ENCODE measurements around the gene G6PC3.

G6PC3 gene

DNA sequence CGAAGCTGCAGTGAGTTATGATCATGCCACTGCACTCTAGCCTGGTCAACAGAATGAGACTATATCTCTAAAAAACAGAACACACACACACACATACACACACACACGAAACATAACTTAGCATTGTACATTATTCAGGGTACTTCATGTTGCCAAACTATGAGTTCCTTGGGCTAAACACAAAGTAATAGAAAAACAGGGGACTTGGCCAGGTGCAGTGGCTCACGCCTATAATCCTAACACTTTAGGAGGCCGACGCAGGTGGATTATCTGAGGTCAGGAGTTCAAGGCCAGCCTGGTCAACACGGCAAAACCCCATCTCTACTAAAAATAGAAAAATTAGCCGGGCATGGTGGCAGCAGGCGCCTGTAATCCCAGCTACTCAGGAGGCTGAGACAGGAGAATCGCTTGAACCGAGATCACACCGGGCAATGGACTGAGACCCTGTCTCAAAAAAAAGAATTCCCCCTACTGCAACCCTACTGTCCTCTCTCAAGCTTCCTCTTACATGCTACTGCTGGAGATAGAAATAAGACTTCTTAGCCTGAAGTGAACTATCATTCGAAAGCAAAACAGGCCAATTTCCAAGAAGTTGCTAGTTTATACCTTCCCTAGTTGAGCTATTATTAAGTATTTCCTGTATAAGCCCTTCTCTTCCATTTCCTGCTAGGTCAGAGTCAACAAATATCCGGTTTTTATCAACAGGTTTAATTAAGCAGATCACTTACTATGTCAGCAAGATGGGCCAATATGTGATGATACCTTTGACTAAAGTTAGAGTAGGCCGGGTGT lies 11.2 kb upstream of the G6PC3 start:
- DNase-seq (ENCODE audit: low read depth in 3 of 3, low spot score in 1 of 3), result no peak

DNA sequence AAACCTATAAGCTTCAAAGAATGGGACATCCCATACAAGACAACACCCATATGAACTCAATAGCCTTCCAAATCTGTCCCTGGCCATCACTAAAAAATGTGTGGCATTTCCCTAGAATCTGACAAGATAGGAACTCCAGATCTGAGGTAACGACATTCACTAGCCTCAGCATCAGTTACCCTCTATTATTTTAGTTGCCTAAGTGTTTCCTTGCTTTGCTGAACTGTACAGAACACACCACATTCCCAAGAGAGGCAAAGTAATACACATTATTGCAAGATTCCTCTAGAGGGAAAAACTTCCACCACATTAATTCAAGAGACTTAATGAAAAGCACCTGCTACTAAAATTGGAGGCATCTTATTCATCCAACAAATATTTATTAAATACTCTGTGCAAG lies 9.1 kb upstream of the G6PC3 start:
- DNase-seq (ENCODE audit: low read depth in 3 of 3, low spot score in 1 of 3), result no peak

DNA sequence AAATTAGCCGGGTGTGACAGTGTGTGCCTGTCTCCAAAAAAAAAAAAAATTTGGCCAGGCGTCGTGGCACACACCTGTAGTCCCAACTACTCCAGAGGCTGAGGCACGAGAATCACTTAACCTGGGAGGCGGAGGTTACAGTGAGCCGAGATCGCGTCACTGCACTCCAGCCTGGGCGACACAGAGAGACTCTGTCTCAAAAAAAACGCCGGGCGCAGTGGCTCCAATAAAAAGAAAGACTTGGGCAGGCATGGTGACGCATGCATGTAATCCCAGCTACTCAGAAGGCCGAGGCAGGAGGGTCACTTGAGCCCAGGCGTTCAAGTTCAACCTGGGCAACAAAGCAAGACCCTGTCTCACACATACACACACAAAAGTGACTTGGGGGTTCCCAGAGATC lies 7.7 kb upstream of the G6PC3 start:
- no peak for DNase-seq (ENCODE audit: low read depth in 3 of 3, low spot score in 1 of 3)

DNA sequence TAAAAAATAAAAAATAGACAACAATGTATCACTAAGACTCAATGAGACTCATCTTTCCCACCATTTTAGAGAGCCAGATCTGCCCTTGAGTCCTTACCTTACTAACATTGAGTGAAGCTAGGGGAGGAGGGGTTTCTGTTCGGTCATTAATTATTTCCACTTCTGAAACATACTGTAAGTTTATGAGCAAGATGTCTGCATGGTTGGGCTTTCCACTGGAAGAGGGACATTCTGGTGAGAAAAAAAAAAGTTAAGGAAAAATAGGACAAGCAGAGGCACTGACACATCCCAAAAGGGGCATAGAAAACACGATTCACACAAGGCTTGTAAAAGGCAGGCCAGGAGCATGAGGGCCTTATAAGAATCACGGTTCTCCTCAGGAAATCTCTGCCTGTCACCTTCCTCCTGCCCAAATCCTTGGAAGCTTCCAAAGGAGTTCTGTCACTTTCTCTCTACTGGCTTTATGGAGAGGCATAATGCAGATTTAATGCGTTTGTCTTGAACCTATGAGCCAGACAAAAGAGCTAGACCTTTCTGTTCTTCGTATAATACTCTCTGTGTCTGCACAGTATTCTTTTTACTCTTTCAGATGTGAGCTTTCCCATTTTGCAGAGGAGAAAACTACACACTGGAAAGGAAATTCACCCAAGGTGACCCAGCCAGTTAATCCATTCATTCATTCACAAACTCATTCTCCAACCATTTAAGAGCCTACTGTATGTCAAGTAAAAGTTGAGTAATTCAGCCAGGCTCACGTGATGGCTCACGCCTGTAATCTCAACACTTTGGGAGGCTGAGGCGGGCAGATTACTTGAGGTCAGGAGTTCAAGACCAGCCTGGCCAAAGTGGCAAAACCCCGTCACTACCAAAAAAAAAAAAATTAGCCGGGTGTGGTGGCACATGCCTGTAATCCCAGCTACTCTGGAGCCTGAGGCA lies 6.6 kb upstream of the G6PC3 start:
- DNase-seq (ENCODE audit: low read depth in 3 of 3, low spot score in 1 of 3), result no peak

DNA sequence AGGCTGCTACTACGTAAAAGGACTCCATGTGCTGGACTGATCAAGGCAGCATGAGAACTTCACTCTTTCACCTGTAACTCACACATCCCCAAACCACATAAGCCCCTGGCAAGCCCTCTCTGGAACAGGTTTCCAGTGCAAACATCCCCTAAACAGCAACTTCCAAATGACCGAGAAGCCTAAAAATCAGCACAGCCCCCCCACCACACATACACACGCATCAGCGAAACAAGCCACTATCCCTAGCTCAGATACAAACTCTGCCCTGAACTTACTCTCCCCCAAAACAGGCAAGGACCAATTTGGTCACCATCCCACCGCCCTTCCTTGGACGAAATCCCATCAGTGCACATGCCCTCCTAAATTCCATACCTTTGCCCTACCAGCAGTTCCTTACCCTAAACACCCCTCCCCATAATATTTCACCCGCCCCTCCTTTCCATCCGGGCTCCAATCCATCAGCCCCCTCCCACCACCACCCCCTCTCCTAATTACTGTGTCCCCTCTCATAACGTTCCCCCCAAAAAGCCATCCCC lies 4.8 kb upstream of the G6PC3 start:
- no peak for DNase-seq (ENCODE audit: low read depth in 3 of 3, low spot score in 1 of 3)

DNA sequence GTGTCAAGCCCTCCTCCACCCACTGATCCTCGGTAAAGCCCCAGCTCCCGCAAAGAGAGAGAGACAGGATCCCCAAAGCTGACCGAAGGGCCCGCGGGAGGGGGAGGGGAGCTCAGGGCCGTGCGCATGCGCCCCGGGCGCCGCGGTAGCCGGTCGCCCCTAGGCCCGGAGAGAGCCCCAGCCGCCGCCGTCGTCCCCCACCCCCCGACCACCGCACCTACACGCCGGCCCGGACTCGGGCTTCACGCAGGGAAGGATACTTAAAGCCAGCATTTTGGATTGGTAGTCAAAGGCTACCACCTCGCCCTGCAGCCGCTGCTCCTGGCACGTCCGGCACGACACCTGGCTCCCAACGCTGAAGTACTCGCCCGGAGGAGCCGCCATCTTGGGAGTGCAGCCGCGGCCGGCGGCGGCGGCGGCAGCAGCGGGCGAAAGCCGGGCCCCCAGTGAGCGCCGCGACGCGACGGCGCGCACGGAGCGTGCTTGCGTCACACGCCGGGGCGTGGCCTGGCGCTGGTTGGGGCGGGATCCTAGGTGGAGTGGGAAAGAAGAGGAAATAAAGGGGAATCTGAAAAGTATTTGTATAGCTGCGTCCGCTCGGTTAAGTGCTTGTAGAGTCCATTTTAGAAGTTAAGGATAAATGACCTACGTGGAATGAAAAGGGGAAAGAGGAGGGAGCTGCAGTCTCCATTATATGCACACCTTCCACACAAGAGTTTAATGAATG lies 4.2 kb upstream of the G6PC3 start, which contains the start of gene LSM12:
LSM12 (minus strand) TSS at position 468 of the 727 bp plus-strand sequence; CDS start at position 384, 84 bp downstream.
- DNase-seq (ENCODE audit: low read depth in 3 of 3, low spot score in 1 of 3), result peak; percentile 56 to 94 (median 72)

DNA sequence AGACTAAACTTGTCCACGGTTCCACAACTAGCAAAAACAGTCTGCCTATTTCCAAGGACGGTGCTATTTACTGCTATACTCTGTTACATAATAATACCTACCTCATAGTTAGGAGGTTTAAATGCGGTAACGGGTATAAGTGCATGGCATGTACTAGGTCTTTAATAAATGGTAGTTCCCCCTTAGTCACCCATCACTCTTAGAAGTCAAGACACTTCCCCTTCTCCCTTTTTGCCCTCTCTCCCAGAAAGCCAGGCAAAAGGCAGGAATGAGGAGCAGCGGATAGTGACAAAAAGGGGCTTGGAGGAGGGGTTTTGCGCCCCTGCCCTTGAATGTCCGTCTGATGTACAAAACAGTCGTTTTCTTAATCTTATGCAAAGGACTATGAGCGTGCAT lies 3.0 kb upstream of the G6PC3 start:
- no peak for DNase-seq (ENCODE audit: low read depth in 3 of 3, low spot score in 1 of 3)

DNA sequence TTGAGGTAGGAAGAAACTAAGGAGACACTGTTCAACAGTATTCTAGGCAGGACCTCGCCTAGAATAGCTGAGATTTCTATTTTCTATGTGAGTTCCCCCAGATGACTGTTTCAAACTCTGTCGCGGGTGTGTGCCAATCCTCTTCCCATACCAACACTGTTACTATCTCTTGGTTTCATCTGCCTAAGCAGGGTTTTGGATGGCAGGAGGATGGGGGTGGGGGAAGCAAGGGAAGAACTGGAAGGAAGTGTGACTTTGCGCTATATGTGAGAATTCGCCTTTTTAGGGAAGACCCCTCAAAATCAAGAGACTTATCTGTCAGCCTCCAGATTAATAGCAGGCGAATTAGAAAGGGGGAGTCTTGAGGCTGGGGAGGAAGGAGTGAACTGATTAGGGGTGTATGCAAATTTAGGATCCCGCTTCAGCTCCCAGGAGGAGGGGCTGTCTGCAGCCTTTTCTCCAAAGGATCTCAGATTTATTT lies 521 bp upstream of the G6PC3 start:
- DNase-seq (ENCODE audit: low read depth in 3 of 3, low spot score in 1 of 3), result no peak

DNA sequence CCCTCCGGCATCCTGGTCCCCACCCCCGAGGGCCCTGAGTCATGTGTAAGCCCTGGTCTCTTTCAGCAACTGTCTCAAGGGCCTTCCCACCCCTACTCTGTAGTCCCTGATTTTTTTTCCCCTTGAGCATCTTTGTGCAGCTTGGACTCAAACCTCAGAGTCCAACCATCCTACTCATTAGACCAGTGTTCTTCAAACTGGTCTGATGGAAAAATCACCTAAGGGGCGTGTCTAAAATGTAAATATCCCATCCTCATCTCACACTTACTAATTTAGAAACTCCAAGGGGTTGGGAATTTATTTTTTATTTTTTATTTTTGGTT lies 624 bp downstream of the G6PC3 start:
- peak in 2 of 3 donors; percentile 17 to 47 for DNase-seq (ENCODE audit: low read depth in 3 of 3, low spot score in 1 of 3)

DNA sequence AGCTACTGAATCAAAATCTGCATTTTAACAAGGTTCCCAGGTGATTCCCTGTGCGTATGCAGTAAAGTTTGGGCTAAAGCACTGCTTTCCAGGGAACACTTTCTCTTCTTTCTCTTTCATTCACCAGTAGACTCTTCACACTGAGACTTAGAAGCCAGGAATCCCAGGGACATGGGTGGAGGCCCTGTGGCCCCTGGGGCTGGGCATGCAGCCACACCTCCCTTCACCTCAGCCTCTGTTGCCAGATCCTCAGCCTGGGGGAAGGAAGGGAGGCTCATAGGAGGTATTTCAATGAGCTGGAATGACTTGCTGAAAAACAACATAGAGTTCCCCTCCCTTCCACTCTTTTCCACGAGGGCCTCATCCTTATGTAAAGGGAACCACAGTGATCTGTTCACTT lies 1.2 kb downstream of the G6PC3 start:
- no peak for DNase-seq (ENCODE audit: low read depth in 3 of 3, low spot score in 1 of 3)

DNA sequence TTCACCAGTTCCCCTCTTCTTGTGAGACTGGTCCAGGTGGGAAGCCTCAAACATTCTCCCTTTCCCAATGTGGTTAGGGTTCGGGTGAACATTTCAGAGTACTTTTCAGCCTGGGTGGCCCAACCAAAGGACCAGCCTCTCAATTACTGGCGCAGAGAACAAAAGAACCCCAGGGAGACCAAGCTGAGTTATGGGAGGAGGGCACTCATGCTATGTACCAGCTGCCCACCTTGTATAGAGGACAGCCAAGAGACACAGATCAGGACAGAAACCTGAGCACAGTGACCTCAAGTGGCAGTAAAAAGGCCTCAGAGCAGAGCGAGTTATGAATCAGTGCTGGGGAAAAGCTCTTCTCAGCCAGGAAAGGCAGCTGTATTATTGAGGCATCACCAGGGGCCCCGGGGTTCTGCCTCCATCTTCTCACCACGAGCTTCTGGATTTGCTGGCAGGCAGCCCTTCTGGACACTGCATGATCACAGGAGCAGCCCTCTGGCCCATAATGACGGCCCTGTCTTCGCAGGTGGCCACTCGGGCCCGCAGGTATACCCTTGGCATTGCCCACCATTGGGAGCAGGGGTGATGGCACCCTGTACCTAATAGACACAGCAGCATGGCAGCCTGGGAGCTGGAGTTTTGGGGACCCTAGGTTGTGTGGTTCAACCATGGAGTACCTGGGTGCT lies 3.8 kb downstream of the G6PC3 start:
- DNase-seq (ENCODE audit: low read depth in 3 of 3, low spot score in 1 of 3), result no peak

DNA sequence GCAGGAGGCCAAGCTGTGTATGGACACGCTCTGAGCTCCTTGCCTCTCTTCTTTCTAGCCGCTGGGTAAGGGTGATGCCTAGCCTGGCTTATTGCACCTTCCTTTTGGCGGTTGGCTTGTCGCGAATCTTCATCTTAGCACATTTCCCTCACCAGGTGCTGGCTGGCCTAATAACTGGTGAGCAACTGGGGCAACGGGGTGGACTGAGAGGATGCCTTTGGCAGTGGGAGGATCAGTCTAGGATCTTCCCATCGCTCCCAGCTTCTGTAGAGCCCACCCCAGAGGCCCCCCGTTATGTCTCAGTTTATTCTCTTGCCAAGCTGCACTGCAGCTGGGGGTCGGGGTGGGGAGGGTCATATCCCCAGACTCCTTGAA lies 4.4 kb downstream of the G6PC3 start:
- no peak for DNase-seq (ENCODE audit: low read depth in 3 of 3, low spot score in 1 of 3)

DNA sequence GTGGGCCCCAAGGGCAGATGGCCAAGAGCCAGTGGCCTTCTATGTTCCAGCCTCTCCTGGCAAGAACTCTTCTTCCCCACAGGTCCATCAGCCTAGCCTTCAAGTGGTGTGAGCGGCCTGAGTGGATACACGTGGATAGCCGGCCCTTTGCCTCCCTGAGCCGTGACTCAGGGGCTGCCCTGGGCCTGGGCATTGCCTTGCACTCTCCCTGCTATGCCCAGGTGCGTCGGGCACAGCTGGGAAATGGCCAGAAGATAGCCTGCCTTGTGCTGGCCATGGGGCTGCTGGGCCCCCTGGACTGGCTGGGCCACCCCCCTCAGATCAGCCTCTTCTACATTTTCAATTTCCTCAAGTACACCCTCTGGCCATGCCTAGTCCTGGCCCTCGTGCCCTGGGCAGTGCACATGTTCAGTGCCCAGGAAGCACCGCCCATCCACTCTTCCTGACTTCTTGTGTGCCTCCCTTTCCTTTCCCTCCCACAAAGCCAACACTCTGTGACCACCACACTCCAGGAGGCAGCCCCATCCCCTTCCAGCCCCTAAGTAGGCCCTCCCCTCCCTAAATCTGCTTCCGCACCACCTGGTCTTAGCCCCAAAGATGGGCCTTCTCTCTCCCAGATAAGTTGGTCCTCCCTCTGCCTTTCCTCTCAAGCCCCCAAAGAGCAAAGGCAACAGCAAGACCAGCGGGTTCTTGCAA lies 5.2 kb downstream of the G6PC3 start:
- DNase-seq (ENCODE audit: low read depth in 3 of 3, low spot score in 1 of 3), result no peak

DNA sequence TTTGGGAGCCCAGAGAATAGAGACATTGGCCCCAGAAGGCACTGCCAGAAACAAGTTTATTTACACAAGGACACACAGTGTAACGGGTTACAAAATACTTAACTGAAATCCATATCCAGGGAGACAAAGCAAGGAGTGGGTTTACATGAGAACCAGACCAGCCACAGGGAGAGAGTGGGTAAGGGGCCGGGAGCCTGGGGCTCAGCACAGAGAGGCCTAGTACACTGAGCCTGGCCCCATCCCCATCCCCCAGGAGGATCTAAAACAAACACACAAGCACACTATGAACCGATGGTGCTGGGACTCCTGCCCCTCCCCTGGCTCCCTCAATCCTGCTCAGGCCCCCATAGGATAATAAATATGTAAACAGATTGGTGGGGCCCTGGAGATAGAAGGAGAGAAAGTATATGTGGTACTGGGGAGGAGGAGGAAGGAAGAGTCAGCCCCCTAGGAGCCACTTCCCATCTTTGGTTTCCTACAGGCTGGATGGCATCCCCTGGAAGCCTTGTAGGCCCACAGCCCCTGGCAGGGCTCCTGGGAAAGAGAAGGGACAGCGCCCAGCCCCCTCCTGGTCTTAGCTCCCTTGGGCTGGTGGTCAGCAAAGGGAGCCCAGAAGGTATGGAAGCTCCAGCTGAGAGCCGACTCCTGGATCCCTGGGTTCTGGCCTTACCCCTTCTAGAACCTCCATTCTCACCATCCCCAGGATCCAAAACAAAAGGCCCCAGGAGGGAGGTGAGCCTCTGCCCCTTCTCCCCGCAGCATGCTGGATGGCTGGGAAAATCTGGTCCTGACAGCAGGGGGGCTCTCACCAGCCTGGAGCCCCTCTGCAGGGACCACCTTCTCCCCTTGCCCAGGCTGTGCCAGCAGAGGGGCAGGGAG lies 6.4 kb downstream of the G6PC3 start:
- DNase-seq (ENCODE audit: low read depth in 3 of 3, low spot score in 1 of 3), result no peak

DNA sequence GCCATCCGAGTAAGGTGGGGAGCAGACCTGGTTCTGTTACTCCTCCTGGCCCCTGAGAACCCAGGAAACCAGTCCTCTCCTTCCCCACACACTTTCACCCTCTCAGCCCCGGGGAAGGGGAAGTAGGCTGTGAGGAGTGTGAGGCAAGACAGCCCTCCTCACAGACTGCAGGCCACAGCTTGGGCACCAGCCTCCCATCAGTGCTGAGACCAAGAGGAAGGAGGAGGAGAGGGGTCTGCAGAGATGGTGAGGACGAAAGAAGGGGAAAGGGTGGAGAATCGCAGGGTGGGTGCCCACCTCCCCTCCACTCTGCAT lies 7.0 kb downstream of the G6PC3 start:
- no peak for DNase-seq (ENCODE audit: low read depth in 3 of 3, low spot score in 1 of 3)

DNA sequence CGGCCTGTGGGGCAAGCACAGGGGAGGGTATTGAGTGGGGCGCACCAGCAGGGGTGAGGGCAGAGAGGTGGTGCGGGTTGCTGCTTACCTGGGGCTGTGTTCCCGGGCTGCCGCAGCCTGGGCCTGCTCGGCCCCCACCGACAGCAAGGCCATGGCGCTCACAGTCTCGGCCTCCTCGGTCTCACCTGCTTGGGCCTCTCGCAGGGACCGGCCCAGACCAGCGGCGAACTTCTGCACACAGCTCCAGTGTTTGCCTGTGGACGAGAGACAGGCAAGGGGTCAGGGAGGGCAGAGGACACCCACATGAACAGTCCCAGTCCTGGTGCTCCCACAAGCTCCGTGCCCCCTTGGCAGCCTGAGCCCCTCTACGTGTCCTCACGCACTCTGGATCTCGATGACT lies 7.9 kb downstream of the G6PC3 start:
- no peak for DNase-seq (ENCODE audit: low read depth in 3 of 3, low spot score in 1 of 3)

DNA sequence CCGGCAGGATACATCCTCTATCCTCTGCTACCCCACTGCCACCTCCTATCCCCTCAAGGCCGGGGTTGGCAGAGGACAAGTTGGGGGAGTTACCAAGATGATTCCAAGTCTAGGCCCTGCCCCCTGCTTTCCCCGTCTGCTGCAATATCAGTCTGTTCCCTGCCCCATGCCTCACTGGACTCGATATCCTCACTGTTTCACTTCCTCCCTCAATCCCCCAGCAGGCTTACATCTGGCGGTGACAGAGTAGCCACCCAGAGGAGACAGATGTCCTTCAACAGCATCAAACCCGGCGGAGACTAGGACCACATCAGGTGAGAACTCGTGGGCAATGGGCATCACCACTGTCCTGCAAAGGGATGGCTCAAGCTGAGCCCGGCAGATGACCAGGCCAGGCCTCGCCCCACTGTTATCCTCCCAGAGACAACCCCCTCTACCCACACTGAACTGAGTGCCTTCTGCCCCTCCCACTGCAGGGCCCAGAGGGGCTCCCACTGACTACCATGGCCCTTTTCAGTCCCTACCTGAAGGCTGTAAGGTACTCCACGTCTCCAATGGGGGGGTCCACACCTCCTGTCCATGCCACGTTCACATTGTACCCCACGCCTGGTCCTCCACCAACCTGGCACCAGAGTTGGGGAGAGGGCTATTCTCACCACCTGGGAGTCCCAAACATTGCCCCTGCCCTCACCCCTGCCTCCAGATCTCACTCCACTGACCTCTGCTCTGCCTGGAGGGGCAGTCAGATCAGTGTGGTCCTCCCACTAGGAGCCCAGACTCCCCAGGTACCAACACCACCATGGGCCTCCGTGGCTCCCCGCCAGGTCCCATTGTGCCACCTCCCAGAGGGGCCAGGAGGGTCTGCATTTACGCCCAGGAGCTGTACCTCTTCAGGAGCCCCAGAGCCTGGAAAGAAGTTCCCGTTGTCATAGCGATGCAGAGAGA lies 9.6 kb downstream of the G6PC3 start:
- no peak for DNase-seq (ENCODE audit: low read depth in 3 of 3, low spot score in 1 of 3)

DNA sequence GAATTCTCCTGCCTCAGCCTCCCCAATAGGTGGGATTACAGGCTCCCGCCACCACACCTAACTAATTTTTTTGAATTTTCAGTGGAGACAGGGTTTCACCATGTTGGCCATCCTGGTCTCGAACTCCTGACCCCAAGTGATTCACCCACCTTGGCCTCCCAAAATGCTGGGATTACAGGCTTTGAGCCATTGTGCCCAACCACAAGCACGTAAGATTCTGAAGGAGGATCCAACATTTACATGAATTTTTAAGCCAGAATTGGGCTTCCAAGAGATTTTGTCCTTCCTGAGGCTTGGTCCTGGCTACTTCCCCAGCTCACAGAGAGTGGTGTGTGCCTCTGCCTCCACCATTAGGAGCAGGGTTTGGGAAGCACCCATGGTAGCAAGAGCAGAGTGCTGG lies 11.1 kb downstream of the G6PC3 start:
- no peak for DNase-seq (ENCODE audit: low read depth in 3 of 3, low spot score in 1 of 3)

Measured in stimulated activated CD4-positive, alpha-beta T cell treated with anti-CD3 and anti-CD28 coated beads, TNF-alpha, amount 100 ng/mL, for 1 hour (primary cell).